Measurements from ENCODE around the gene SMC1B. TPM values are rescaled to one million over a fixed set of nuclear protein-coding genes. Genes with fewer than 3 reads are reported as not detected.
"Not testable (repeated sequence)": the region's sequence is repeated elsewhere in the genome, so short reads cannot be mapped to it uniquely, and the experiment has no call there.

Gene SMC1B
- total and polyA plus RNA-seq, 7 donors, result not detected

GRCh38 chr22:45366713-45367112 is 46.7 kb downstream of the SMC1B start:
- intact Hi-C loops (cut with DNase I), result no loop called here
- no peaks in the 10 kb centered on the region for H3K27me3 ChIP-seq (ENCODE audit: insufficient read depth in 3 of 3, low read length in 2 of 3)
- no peak for TF ChIP-seq CTCF (IDR thresholded peaks at IDR 0.05)
- H3K4me1 ChIP-seq, result no peaks in the 10 kb centered on the region
- ATAC-seq (no peak), DNase-seq (no peak)
- H3K36me3 ChIP-seq (ENCODE audit: insufficient read depth in 1 of 2, low read depth in 1 of 2), result no peaks in the 10 kb centered on the region
- WGBS, 3 donors, result 74 to 83% (median 83%) methylated on average over 3 of the region's 3 CpGs
- H3K27ac ChIP-seq, result no peak overlapping the region
- H3K4me3 ChIP-seq, result no peak overlapping the region
- H3K9me3 ChIP-seq, result peaks cover 12% of the 10 kb centered on the region

- no peak for DNase-seq
- Histone ChIP-seq H3K9me3 (no peaks in the 10 kb centered on the region), H3K4me1 (no peaks in the 10 kb centered on the region), H3K27me3 (ENCODE audit: insufficient read depth in 3 of 3, low read length in 2 of 3) (peaks cover 0 to 9% (median 0%) of the 10 kb centered on the region in 3 donors), H3K27ac (no peak overlapping the region), H3K36me3 (ENCODE audit: insufficient read depth in 1 of 2, low read depth in 1 of 2) (no peaks in the 10 kb centered on the region), H3K4me3 (no peak overlapping the region)
- intact Hi-C loops (cut with DNase I), result no loop called here
- WGBS, 3 donors, result 31 to 44% (median 36%) methylated on average over 4 of the region's 4 CpGs
- TF ChIP-seq CTCF (IDR thresholded peaks at IDR 0.05), result no peak
- no peak for ATAC-seq
Observed at GRCh38 chr22:45359627-45360026, 53.8 kb downstream of the SMC1B start.

GRCh38 chr22:45358127-45358526 is 55.3 kb downstream of the SMC1B start:
- TF ChIP-seq CTCF (IDR thresholded peaks at IDR 0.05), result no peak
- WGBS, 3 donors, result 97 to 100% (median 100%) methylated on average over 1 of the region's 1 CpG
- ATAC-seq, result no peak

GRCh38 chr22:45357490-45357889 is 55.9 kb downstream of the SMC1B start:
- ATAC-seq, result no peak
- Histone ChIP-seq H3K27ac (no peak overlapping the region), H3K27me3 (ENCODE audit: insufficient read depth in 3 of 3, low read length in 2 of 3) (peaks cover 0 to 9% (median 0%) of the 10 kb centered on the region in 3 donors), H3K4me1 (peaks cover 4% of the 10 kb centered on the region), H3K36me3 (ENCODE audit: insufficient read depth in 1 of 2, low read depth in 1 of 2) (no peaks in the 10 kb centered on the region), H3K9me3 (no peaks in the 10 kb centered on the region), H3K4me3 (no peak overlapping the region)
- 97 to 100% (median 97%) methylated on average over 1 of the region's 1 CpG for WGBS, 3 donors
- DNase-seq, result no peak
- TF ChIP-seq CTCF (IDR thresholded peaks at IDR 0.05), result no peak
- intact Hi-C loops (cut with DNase I), result no loop called here

More at GRCh38 chr22:45358127-45358526, 55.3 kb downstream of the SMC1B start:
- intact Hi-C loops (cut with DNase I), result no loop called here
- Histone ChIP-seq H3K9me3 (no peaks in the 10 kb centered on the region), H3K27me3 (ENCODE audit: insufficient read depth in 3 of 3, low read length in 2 of 3) (peaks cover 0 to 9% (median 0%) of the 10 kb centered on the region in 3 donors), H3K4me3 (no peak overlapping the region), H3K27ac (no peak overlapping the region), H3K36me3 (ENCODE audit: insufficient read depth in 1 of 2, low read depth in 1 of 2) (no peaks in the 10 kb centered on the region), H3K4me1 (no peaks in the 10 kb centered on the region)
- no peak for DNase-seq

- H3K4me1 ChIP-seq, result peaks cover 4% of the 10 kb centered on the region
- ATAC-seq (no peak), DNase-seq (no peak)
- 93 to 97% (median 94%) methylated on average over 5 of the region's 5 CpGs for WGBS, 3 donors
- no peaks in the 10 kb centered on the region for H3K27me3 ChIP-seq (ENCODE audit: insufficient read depth in 3 of 3, low read length in 2 of 3)
- H3K9me3 ChIP-seq, result no peaks in the 10 kb centered on the region
- TF ChIP-seq CTCF (IDR thresholded peaks at IDR 0.05), result no peak
- no peaks in the 10 kb centered on the region for H3K36me3 ChIP-seq (ENCODE audit: insufficient read depth in 1 of 2, low read depth in 1 of 2)
- no peak overlapping the region for H3K4me3 ChIP-seq
- intact Hi-C loops (cut with DNase I), result no loop called here
- no peak overlapping the region for H3K27ac ChIP-seq
Observed at GRCh38 chr22:45353786-45354185, 59.6 kb downstream of the SMC1B start.

GRCh38 chr22:45352757-45353156 is 60.6 kb downstream of the SMC1B start:
- H3K27ac ChIP-seq; H3K4me1 ChIP-seq; H3K36me3 ChIP-seq (ENCODE audit: insufficient read depth in 1 of 2, low read depth in 1 of 2); H3K9me3 ChIP-seq; DNase-seq; H3K4me3 ChIP-seq; ATAC-seq; intact Hi-C loops (cut with DNase I); H3K27me3 ChIP-seq (ENCODE audit: insufficient read depth in 3 of 3, low read length in 2 of 3): not testable (repeated sequence)
- 42 to 56% (median 42%) methylated on average over 5 of the region's 5 CpGs for WGBS, 3 donors
